Measurements from ENCODE around the gene PCP4. TPM values are rescaled to one million over a fixed set of nuclear protein-coding genes. Genes with fewer than 3 reads are reported as not detected.

PCP4 gene
- total and polyA plus RNA-seq, 9 of the 15 experiments (the other 6 are each of a cell fraction or from before 2014, with no cell fraction given): not detected

GRCh38 chr21:39843483-39843882, 23.8 kb upstream of the PCP4 start:
- no peaks in the 10 kb centered on the region for H3K9me1 ChIP-seq (ENCODE audit: control insufficient read depth, insufficient read depth, low read length)
- FAIRE-seq: no peak
- no peak for ATAC-seq
- no peaks in the 10 kb centered on the region for H3K79me2 ChIP-seq (ENCODE audit: control insufficient read depth, insufficient read depth, low read length)
- intact Hi-C loops (cut with micrococcal nuclease): no loop called here
- H3K4me1 ChIP-seq (replicated peaks in 1 of 2; ENCODE audit: control insufficient read depth in 2 of 2, insufficient read depth in 2 of 2, low read length in 2 of 2): no peaks in the 10 kb centered on the region
- no TSS peak for BruUV-seq (replicated peaks)
- ChIA-PET POLR2A (interaction anchor here (0.8 kb wide), 1 partner anchor 9 kb away, joined by 3 read pairs; no protein-coding TSS in a partner anchor), CTCF (ENCODE audit: low intra/inter-chr PET ratio) (no interaction called here)
- WGBS (ENCODE audit: insufficient coverage, low coverage, missing lambda C conversion rate): 10% methylated on average over 4 of the region's 4 CpGs
- H2AFZ ChIP-seq (ENCODE audit: low read depth, low read length): no peak overlapping the region
- no peaks in the 10 kb centered on the region; a peak in 1 of 5 replicates for H3K27me3 ChIP-seq (ENCODE audit: control insufficient read depth in 2 of 2, insufficient read depth in 2 of 2, low read length in 2 of 2)
- no peaks in the 10 kb centered on the region for H3K9me3 ChIP-seq (replicated peaks; ENCODE audit: control insufficient read depth, insufficient read depth, low read depth, low read length)
- H3K4me2 ChIP-seq (ENCODE audit: insufficient read depth, low read length): no peak overlapping the region
- no peak overlapping the region for H3K9ac ChIP-seq (ENCODE audit: insufficient read depth in 1 of 2, low read depth in 2 of 2, low read length in 2 of 2)
- H3K36me3 ChIP-seq (ENCODE audit: control insufficient read depth, insufficient read depth, low read length): no peaks in the 10 kb centered on the region
- in situ Hi-C loops (cut with MboI): no loop called here
- TF ChIP-seq, protein P1, sequence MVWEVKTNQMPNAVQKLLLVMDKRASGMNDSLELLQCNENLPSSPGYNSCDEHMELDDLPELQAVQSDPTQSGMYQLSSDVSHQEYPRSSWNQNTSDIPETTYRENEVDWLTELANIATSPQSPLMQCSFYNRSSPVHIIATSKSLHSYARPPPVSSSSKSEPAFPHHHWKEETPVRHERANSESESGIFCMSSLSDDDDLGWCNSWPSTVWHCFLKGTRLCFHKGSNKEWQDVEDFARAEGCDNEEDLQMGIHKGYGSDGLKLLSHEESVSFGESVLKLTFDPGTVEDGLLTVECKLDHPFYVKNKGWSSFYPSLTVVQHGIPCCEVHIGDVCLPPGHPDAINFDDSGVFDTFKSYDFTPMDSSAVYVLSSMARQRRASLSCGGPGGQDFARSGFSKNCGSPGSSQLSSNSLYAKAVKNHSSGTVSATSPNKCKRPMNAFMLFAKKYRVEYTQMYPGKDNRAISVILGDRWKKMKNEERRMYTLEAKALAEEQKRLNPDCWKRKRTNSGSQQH (CRISPR knock-in tag; IDR thresholded peaks at IDR 0.05): peak; percentile 69; the same call in 1 of the 2 replicates
- TF ChIP-seq PKNOX1 (IDR thresholded peaks at IDR 0.05): peak; percentile 81
- 0 out of 2 replicates have a peak, but pooled peaks have one; percentile 25 for TF ChIP-seq ELF4 (CRISPR knock-in tag; IDR thresholded peaks at IDR 0.05)
- peak; percentile 42; the same call in 1 of the 2 replicates for TF ChIP-seq OTX1 (CRISPR knock-in tag; IDR thresholded peaks at IDR 0.05)
- TF ChIP-seq GABPA (tag; conservative IDR thresholded peaks at IDR 0.05; ENCODE audit: low read depth): peak; percentile 24; the same call in 1 of the 2 replicates
- no peak for TF ChIP-seq MXD1 (CRISPR knock-in tag; IDR thresholded peaks at IDR 0.05; ENCODE audit: borderline replicate concordance, poor library complexity, severe bottlenecking)
- TF ChIP-seq TRIM24 (IDR thresholded peaks at IDR 0.05): no peak
- TF ChIP-seq RREB1 (CRISPR knock-in tag; IDR thresholded peaks at IDR 0.05): 0 out of 2 replicates have a peak, but pooled peaks have one; percentile 7
- no peak overlapping the region for H3K4me3 ChIP-seq
- no peak for DNase-seq (ENCODE audit: extremely low read depth in 1 of 4, low spot score in 3 of 4)
- H3K27ac ChIP-seq (ENCODE audit: extremely low read depth, low read depth, low read length): no peak overlapping the region
- no peaks in the 10 kb centered on the region for H4K20me1 ChIP-seq (replicated peaks; ENCODE audit: control insufficient read depth, insufficient read depth, low read length)

Data from K562 (cell line).